HG02571 (cell line): Measurements from ENCODE around the gene ZNF638.

Experiments
- ATAC-seq: cut with Tn5 transposase; IDR thresholded peaks from one replicate; pipeline ENCODE4 v1.9.1; 2021; ENCODE audit warnings: mild to moderate bottlenecking, moderate library complexity; ENCODE audit not compliant: unreplicated experiment

Gene ZNF638

GRCh38 chr2:71467180-71467815 is 135.7 kb downstream of the ZNF638 start:
- no peak for ATAC-seq

GRCh38 chr2:71468279-71469015 is 136.9 kb downstream of the ZNF638 start:
- no peak for ATAC-seq

GRCh38 chr2:71469403-71470398 is 138.1 kb downstream of the ZNF638 start:
- no peak for ATAC-seq

GRCh38 chr2:71471276-71471675 is 139.7 kb downstream of the ZNF638 start:
- ATAC-seq, result no peak

GRCh38 chr2:71472019-71472418 is 140.4 kb downstream of the ZNF638 start:
- no peak for ATAC-seq

- no peak for ATAC-seq
Observed at GRCh38 chr2:71473346-71474031, 141.9 kb downstream of the ZNF638 start.

GRCh38 chr2:71474116-71474743 is 142.6 kb downstream of the ZNF638 start:
- no peak for ATAC-seq

- ATAC-seq, result no peak
Observed at GRCh38 chr2:71474744-71475397, 143.3 kb downstream of the ZNF638 start.

GRCh38 chr2:71476495-71476894 is 144.9 kb downstream of the ZNF638 start:
- ATAC-seq, result no peak

GRCh38 chr2:71477231-71477691 is 145.7 kb downstream of the ZNF638 start:
- no peak for ATAC-seq

- ATAC-seq, result no peak
Observed at GRCh38 chr2:71478806-71479205, 147.2 kb downstream of the ZNF638 start.

GRCh38 chr2:71479261-71479660 is 147.7 kb downstream of the ZNF638 start:
- ATAC-seq, result no peak

GRCh38 chr2:71481111-71481510 is 149.5 kb downstream of the ZNF638 start:
- no peak for ATAC-seq

GRCh38 chr2:71482055-71482454 is 150.5 kb downstream of the ZNF638 start:
- ATAC-seq, result no peak

- no peak for ATAC-seq
Observed at GRCh38 chr2:71483246-71483645, 151.7 kb downstream of the ZNF638 start.

GRCh38 chr2:71484354-71484753 is 152.8 kb downstream of the ZNF638 start:
- ATAC-seq, result no peak
